CD4-positive, alpha-beta T cell (primary cell): ENCODE data around the gene TMEM108. TPM values are rescaled to one million over a fixed set of nuclear protein-coding genes. Genes with fewer than 3 reads are reported as not detected.
A peak's percentile ranks its signal among the peaks of the same experiment; 100 is the strongest.

ENCODE experiments used
- ATAC-seq: fragments of 200-7000 bp; cut with Tn5 transposase; one replicate; pipeline ENCODE4 v1.10.0; 2022; ENCODE audit warnings: mild to moderate bottlenecking; ENCODE audit not compliant: poor library complexity
- CTCF ChIA-PET: fragments of 350-600 bp; sonication (Branson Sonifier 250); formaldehyde crosslinking; loops from one replicate; lab custom pipeline; 2021; ENCODE audit warnings: antibody characterized with exemption, inconsistent platforms; lab: Charles Lee
- POLR2A ChIA-PET: fragments of 350-600 bp; sonication (Branson Sonifier 250); formaldehyde crosslinking; loops from one replicate; lab custom pipeline; 2021; ENCODE audit warnings: antibody characterized with exemption, inconsistent platforms; lab: Charles Lee
- DNase-seq, 14 experiments: peaks; one replicate each; pipeline ENCODE4 v3.0.0-alpha.2; 2013 to 2020; ENCODE audit warnings: mixed read lengths in 2 of 14
- H3K27ac ChIP-seq, 2 donors: one replicate each; pipeline versions ENCODE4 v1.5.1 to v1.7.0; 2013; ENCODE audit warnings: low read length in 2 of 2, low read depth in 1 of 2, mild to moderate bottlenecking in 1 of 2
- H3K27me3 ChIP-seq, 2 experiments: 1 replicate in 1 of 2; 2 replicates in 1 of 2; pipeline versions ENCODE4 v1.6.1 to v1.7.0; 2013; ENCODE audit warnings: low read length in 2 of 2, control low read depth in 1 of 2, mild to moderate bottlenecking in 1 of 2, moderate library complexity in 1 of 2; ENCODE audit not compliant: insufficient read depth in 2 of 2, control insufficient read depth in 1 of 2
- H3K36me3 ChIP-seq: one replicate; pipeline ENCODE4 v1.6.1; 2013; ENCODE audit warnings: low read length, control low read depth; ENCODE audit not compliant: insufficient read depth
- H3K4me1 ChIP-seq: one replicate; pipeline ENCODE4 v1.6.1; 2013; ENCODE audit warnings: low read length, control low read depth; ENCODE audit not compliant: insufficient read depth
- H3K4me3 ChIP-seq: one replicate; pipeline ENCODE4 v1.5.1; 2013; ENCODE audit warnings: mild to moderate bottlenecking, low read length, moderate library complexity
- H3K9me3 ChIP-seq, 2 experiments: 1 replicate in 1 of 2; 2 replicates in 1 of 2; pipeline versions ENCODE4 v1.6.1 to v1.7.0; 2013; ENCODE audit warnings: low read length in 2 of 2, mild to moderate bottlenecking in 2 of 2, control low read depth in 1 of 2, moderate library complexity in 1 of 2; ENCODE audit not compliant: control insufficient read depth in 1 of 2, insufficient read depth in 1 of 2
- H3K27ac Mint-ChIP-seq: one replicate; pipeline ENCODE4 v1.8.0; 2020; ENCODE audit warnings: mixed read lengths
- H3K27me3 Mint-ChIP-seq: one replicate; pipeline ENCODE4 v1.8.0; 2021; ENCODE audit warnings: mixed read lengths
- H3K36me3 Mint-ChIP-seq: one replicate; pipeline ENCODE4 v1.8.0; 2021; ENCODE audit warnings: low read depth, mixed read lengths
- H3K4me1 Mint-ChIP-seq: one replicate; pipeline ENCODE4 v1.8.0; 2021; ENCODE audit warnings: low read depth, mixed read lengths
- H3K4me3 Mint-ChIP-seq: one replicate; pipeline ENCODE4 v1.8.0; 2020; ENCODE audit warnings: mild to moderate bottlenecking, mixed read lengths
- H3K9me3 Mint-ChIP-seq: one replicate; pipeline ENCODE4 v1.8.0; 2020; ENCODE audit warnings: mixed read lengths
- CTCF ChIP-seq: fragments of 200-600 bp; IDR thresholded peaks from one replicate; pipeline ENCODE4 v1.8.0; 2022; ENCODE audit warnings: antibody characterized with exemption, mild to moderate bottlenecking
- intact Hi-C, 2 experiments: fragments of 100-400 bp; cut with DNase I in 1 of 2; cut with micrococcal nuclease in 1 of 2; formaldehyde crosslinking; loops; one replicate each; pipeline versions ENCODE4 v1.15.1 to v1.9.0; 2023 to 2025; cut with DNase I, micrococcal nuclease
- total RNA-seq, 174 experiments: library from RNA in 2 of 174; stranded (reverse) in 2 of 174; gene quantifications; one replicate each; pipeline ENCODE4 v1.2.3 and lab custom pipeline; 2021 to 2026

Gene TMEM108
- total RNA-seq, 2 experiments from 2014 or later = not detected

GRCh38 chr3:133208184-133208583, 170.0 kb downstream of the TMEM108 start:
- Mint-ChIP-seq H3K36me3 (no peaks in the 10 kb centered on the region), H3K27ac (no peak overlapping the region), H3K4me3 (no peak overlapping the region), H3K9me3 (no peaks in the 10 kb centered on the region), H3K27me3 (peaks cover 10% of the 10 kb centered on the region), H3K4me1 (peaks cover 4% of the 10 kb centered on the region)
- POLR2A ChIA-PET = no interaction called here
- CTCF ChIA-PET = no interaction called here
- Histone ChIP-seq H3K27ac (no peak overlapping the region), H3K4me1 (no peaks in the 10 kb centered on the region), H3K27me3 (peaks cover 0 to 4% of the 10 kb centered on the region in 2 experiments), H3K4me3 (no peak overlapping the region), H3K9me3 (no peaks in the 10 kb centered on the region), H3K36me3 (no peaks in the 10 kb centered on the region)
- DNase-seq (no peak), ATAC-seq (no peak)
- intact Hi-C loops = no loop called here
- no peak for TF ChIP-seq CTCF

- no peaks in the 10 kb centered on the region for H3K4me1 ChIP-seq
- no peak overlapping the region for H3K27ac ChIP-seq
- H3K36me3 Mint-ChIP-seq = no peaks in the 10 kb centered on the region
- H3K27me3 ChIP-seq = peaks cover 0 to 4% of the 10 kb centered on the region in 2 experiments
- no peaks in the 10 kb centered on the region for H3K9me3 ChIP-seq
- ATAC-seq (no peak), DNase-seq (peak in 1 of 14 experiments; percentile 1)
- H3K4me3 ChIP-seq = no peak overlapping the region
- TF ChIP-seq CTCF = no peak
- POLR2A ChIA-PET = no interaction called here
- no peaks in the 10 kb centered on the region for H3K36me3 ChIP-seq
- H3K4me1 Mint-ChIP-seq = peaks cover 4% of the 10 kb centered on the region
- no peaks in the 10 kb centered on the region for H3K9me3 Mint-ChIP-seq
- CTCF ChIA-PET = no interaction called here
- peaks cover 10% of the 10 kb centered on the region for H3K27me3 Mint-ChIP-seq
- intact Hi-C loops = no loop called here
- H3K27ac Mint-ChIP-seq = no peak overlapping the region
- H3K4me3 Mint-ChIP-seq = no peak overlapping the region
These were observed 171.8 kb downstream of the TMEM108 start for GRCh38 chr3:133209871-133210550.

DNA sequence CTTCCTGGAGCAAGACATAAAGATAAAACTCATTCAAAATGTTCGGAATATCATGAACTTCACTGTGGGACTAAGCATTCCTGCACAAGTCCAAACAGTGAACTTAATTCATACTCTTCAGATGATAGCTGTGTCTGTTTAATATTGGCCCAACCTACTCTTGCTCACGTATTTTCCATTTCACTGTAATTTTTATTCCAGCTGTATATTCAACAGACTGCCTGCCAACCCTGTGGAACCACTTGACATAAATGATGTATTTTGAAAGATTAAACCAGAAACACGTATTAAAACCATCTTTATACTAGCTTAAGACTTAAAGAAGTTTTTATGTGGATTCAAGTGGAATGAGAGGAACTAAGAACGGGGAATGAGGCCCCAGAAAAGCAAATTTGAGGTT, 172.5 kb downstream of the TMEM108 start:
- Mint-ChIP-seq H3K9me3 (no peaks in the 10 kb centered on the region), H3K4me1 (peaks cover 4% of the 10 kb centered on the region), H3K4me3 (no peak overlapping the region), H3K27me3 (peaks cover 10% of the 10 kb centered on the region), H3K36me3 (no peaks in the 10 kb centered on the region), H3K27ac (no peak overlapping the region)
- no peak for ATAC-seq
- Histone ChIP-seq H3K9me3 (no peaks in the 10 kb centered on the region), H3K27ac (no peak overlapping the region), H3K36me3 (no peaks in the 10 kb centered on the region), H3K4me1 (no peaks in the 10 kb centered on the region), H3K4me3 (no peak overlapping the region), H3K27me3 (peaks cover 0 to 4% of the 10 kb centered on the region in 2 experiments)
- ChIA-PET CTCF (no interaction called here), POLR2A (no interaction called here)
- intact Hi-C loops = no loop called here
- no peak for DNase-seq
- no peak for TF ChIP-seq CTCF
